Measurements from ENCODE around the gene PYCR2. TPM values are rescaled to one million over a fixed set of nuclear protein-coding genes. Genes with fewer than 3 reads are reported as not detected.

PYCR2 gene
- total and polyA plus RNA-seq, 10 of the 15 experiments (the other 5 are each of a cell fraction or from before 2014, with no cell fraction given): 1.7 to 81.8 (median 54.9) TPM

- H3K9ac ChIP-seq (ENCODE audit: control insufficient read depth, insufficient read depth, low read length): no peak overlapping the region
- H2AFZ ChIP-seq (ENCODE audit: control insufficient read depth, low read depth, low read length): no peak overlapping the region
- peaks cover 24% of the 10 kb centered on the region for H3K4me1 ChIP-seq (ENCODE audit: control insufficient read depth, insufficient read depth, low read length)
- no peak for ATAC-seq
- RAD21 ChIA-PET (ENCODE audit: unreplicated experiment): no interaction called here
- no peak overlapping the region for H3K4me3 ChIP-seq
- H3K27me3 ChIP-seq (replicated peaks in 1 of 2; ENCODE audit: control insufficient read depth in 2 of 2, insufficient read depth in 2 of 2, low read length in 1 of 2): no peaks in the 10 kb centered on the region; a peak in 1 of 4 replicates
- FAIRE-seq: no peak
- intact Hi-C loops (cut with micrococcal nuclease; ENCODE audit: unreplicated experiment) (no loop called here), in situ Hi-C loops (cut with MboI) (no loop called here)
- POLR2A ChIA-PET: interaction anchor here (0.5 kb wide), 1 partner anchor 515 kb away, joined by 3 read pairs; no protein-coding TSS in a partner anchor
- DNase-seq (ENCODE audit: low read depth, low spot score): no peak
- no peaks in the 10 kb centered on the region for H4K20me1 ChIP-seq (ENCODE audit: control insufficient read depth, insufficient read depth)
- no peaks in the 10 kb centered on the region for H3K9me3 ChIP-seq (replicated peaks; ENCODE audit: control insufficient read depth, insufficient read depth, low read length)
- H3K4me2 ChIP-seq (ENCODE audit: control insufficient read depth, insufficient read depth): no peak overlapping the region
- BruUV-seq (replicated peaks): no TSS peak
- H3K79me2 ChIP-seq (ENCODE audit: control insufficient read depth, insufficient read depth, low read length): no peaks in the 10 kb centered on the region
- SMC1A ChIA-PET (ENCODE audit: uncharacterized antibody, unreplicated experiment): no interaction called here
- WGBS (ENCODE audit: insufficient coverage, insufficient replicate concordance, low lambda C conversion rate, missing lambda C conversion rate): 70% methylated on average over 4 of the region's 4 CpGs
- H3K27ac ChIP-seq (ENCODE audit: control insufficient read depth, insufficient read depth): no peak overlapping the region
- CTCF ChIA-PET: interaction anchor here (0.6 to 2.3 kb wide), 4 partner anchors 19 to 166 kb away, joined by 3 to 6 read pairs (median 4); partner anchors contain the start of genes PYCR2 and SRP9
- H3K36me3 ChIP-seq (ENCODE audit: control insufficient read depth in 2 of 2, insufficient read depth in 2 of 2, low read length in 1 of 2): no peaks in the 10 kb centered on the region
- TF ChIP-seq ZBTB40 (IDR thresholded peaks at IDR 0.05; ENCODE audit: borderline replicate concordance) (no peak), BCL3 (IDR thresholded peaks at IDR 0.05; ENCODE audit: borderline replicate concordance, insufficient read depth, low read depth, low read length, poor library complexity, severe bottlenecking) (no peak), RB1 (IDR thresholded peaks at IDR 0.05; ENCODE audit: borderline replicate concordance) (no peak), PRDM15 (CRISPR knock-in tag; IDR thresholded peaks at IDR 0.05) (no peak), NFYB (IDR thresholded peaks at IDR 0.05; ENCODE audit: insufficient read depth, low read depth, low read length) (no peak), POLR2AphosphoS2 (IDR thresholded peaks at IDR 0.05; ENCODE audit: low read depth, low read length) (no peak), ZBTB11 (CRISPR knock-in tag; IDR thresholded peaks at IDR 0.05) (no peak), CREM (IDR thresholded peaks at IDR 0.05; ENCODE audit: low read depth) (no peak), BMI1 (IDR thresholded peaks at IDR 0.05; ENCODE audit: borderline replicate concordance) (no peak), ZNF622 (IDR thresholded peaks at IDR 0.05) (no peak)
Observed at GRCh38 chr1:225943582-225943981, 19.5 kb upstream of the PYCR2 start.
